ENCODE measurements around the gene SNRNP200.

Gene SNRNP200

GRCh38 chr2:96315400-96316071 is 10.2 kb upstream of the SNRNP200 start:
- peak; percentile 92 for ATAC-seq

GRCh38 chr2:96315005-96315399 is 9.7 kb upstream of the SNRNP200 start:
- no peak for TF ChIP-seq BACH2 (CRISPR knock-in tag; IDR thresholded peaks at IDR 0.05; ENCODE audit: borderline replicate concordance)
- no peak for TF ChIP-seq TCF4 (CRISPR knock-in tag; IDR thresholded peaks at IDR 0.05; ENCODE audit: borderline replicate concordance)
- no peak for TF ChIP-seq ZFP3 (CRISPR knock-in tag; IDR thresholded peaks at IDR 0.05)
- TF ChIP-seq, protein P1, sequence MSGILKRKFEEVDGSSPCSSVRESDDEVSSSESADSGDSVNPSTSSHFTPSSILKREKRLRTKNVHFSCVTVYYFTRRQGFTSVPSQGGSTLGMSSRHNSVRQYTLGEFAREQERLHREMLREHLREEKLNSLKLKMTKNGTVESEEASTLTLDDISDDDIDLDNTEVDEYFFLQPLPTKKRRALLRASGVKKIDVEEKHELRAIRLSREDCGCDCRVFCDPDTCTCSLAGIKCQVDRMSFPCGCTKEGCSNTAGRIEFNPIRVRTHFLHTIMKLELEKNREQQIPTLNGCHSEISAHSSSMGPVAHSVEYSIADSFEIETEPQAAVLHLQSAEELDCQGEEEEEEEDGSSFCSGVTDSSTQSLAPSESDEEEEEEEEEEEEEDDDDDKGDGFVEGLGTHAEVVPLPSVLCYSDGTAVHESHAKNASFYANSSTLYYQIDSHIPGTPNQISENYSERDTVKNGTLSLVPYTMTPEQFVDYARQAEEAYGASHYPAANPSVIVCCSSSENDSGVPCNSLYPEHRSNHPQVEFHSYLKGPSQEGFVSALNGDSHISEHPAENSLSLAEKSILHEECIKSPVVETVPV (CRISPR knock-in tag; IDR thresholded peaks at IDR 0.05): no peak
- no peak for TF ChIP-seq ZNF8 (CRISPR knock-in tag; IDR thresholded peaks at IDR 0.05)
- no peak for TF ChIP-seq RARB (CRISPR knock-in tag; IDR thresholded peaks at IDR 0.05)
- TF ChIP-seq CSDC2 (CRISPR knock-in tag; IDR thresholded peaks at IDR 0.05): no peak
- no peak for TF ChIP-seq ISL1 (CRISPR knock-in tag; IDR thresholded peaks at IDR 0.05)
- no peak for TF ChIP-seq SNAI2 (CRISPR knock-in tag; IDR thresholded peaks at IDR 0.05)
- no peak for TF ChIP-seq ZC3H10 (CRISPR knock-in tag; IDR thresholded peaks at IDR 0.05)
- no peak for TF ChIP-seq ZNF565 (CRISPR knock-in tag; conservative IDR thresholded peaks at IDR 0.05; ENCODE audit: low read depth)
- TF ChIP-seq ZFP30 (CRISPR knock-in tag; IDR thresholded peaks at IDR 0.05): no peak
- TF ChIP-seq GLIS3 (CRISPR knock-in tag; IDR thresholded peaks at IDR 0.05): no peak
- peak; percentile 65 for ATAC-seq

More at GRCh38 chr2:96315400-96316071, 10.2 kb upstream of the SNRNP200 start:
- TF ChIP-seq TOX (CRISPR knock-in tag; IDR thresholded peaks at IDR 0.05; ENCODE audit: borderline replicate concordance) (no peak), ISL1 (CRISPR knock-in tag; IDR thresholded peaks at IDR 0.05) (peak; percentile 53; the same call in 1 of the 2 replicates)

DNA sequence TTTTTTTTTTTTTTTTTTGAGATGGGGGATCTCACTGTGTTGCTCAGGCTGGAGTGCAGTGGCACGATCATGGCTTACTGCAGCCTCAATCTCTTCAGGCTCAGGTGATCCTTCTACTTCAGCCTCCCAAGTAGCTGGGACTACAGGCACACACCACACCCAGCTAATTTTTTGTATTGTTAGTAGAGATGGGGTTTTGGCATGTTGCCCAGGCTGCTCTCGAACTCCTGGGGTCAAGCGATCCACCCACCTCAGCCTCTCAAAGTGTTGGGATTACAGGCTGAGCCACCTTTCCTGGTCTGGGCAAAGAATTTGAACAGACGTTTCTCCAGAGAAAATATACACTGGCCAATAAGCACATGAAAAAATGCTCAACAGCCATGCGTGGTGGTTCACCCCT is 2.9 kb upstream of the SNRNP200 start:
- ATAC-seq: no peak
- TF ChIP-seq ZC3H10 (CRISPR knock-in tag; IDR thresholded peaks at IDR 0.05) (no peak), ESRRG (CRISPR knock-in tag; IDR thresholded peaks at IDR 0.05) (no peak), BACH2 (CRISPR knock-in tag; IDR thresholded peaks at IDR 0.05; ENCODE audit: borderline replicate concordance) (no peak), ZNF70 (CRISPR knock-in tag; IDR thresholded peaks at IDR 0.05) (no peak), OSR1 (CRISPR knock-in tag; IDR thresholded peaks at IDR 0.05) (no peak), CSDC2 (CRISPR knock-in tag; IDR thresholded peaks at IDR 0.05) (no peak), RARB (CRISPR knock-in tag; IDR thresholded peaks at IDR 0.05) (no peak)
- TF ChIP-seq, protein P2, sequence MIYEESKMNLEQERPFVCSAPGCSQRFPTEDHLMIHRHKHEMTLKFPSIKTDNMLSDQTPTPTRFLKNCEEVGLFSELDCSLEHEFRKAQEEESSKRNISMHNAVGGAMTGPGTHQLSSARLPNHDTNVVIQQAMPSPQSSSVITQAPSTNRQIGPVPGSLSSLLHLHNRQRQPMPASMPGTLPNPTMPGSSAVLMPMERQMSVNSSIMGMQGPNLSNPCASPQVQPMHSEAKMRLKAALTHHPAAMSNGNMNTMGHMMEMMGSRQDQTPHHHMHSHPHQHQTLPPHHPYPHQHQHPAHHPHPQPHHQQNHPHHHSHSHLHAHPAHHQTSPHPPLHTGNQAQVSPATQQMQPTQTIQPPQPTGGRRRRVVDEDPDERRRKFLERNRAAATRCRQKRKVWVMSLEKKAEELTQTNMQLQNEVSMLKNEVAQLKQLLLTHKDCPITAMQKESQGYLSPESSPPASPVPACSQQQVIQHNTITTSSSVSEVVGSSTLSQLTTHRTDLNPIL (CRISPR knock-in tag; IDR thresholded peaks at IDR 0.05; ENCODE audit: low read depth): no peak

- ATAC-seq: peak; percentile 3; the same call in 2 of the 3 replicates
- TF ChIP-seq ZFP30 (CRISPR knock-in tag; IDR thresholded peaks at IDR 0.05) (no peak), OSR1 (CRISPR knock-in tag; IDR thresholded peaks at IDR 0.05) (no peak), ZNF70 (CRISPR knock-in tag; IDR thresholded peaks at IDR 0.05) (no peak), ZNF565 (CRISPR knock-in tag; conservative IDR thresholded peaks at IDR 0.05; ENCODE audit: low read depth) (no peak), ARNTL (CRISPR knock-in tag; IDR thresholded peaks at IDR 0.05; ENCODE audit: borderline replicate concordance, low read depth) (no peak), PATZ1 (CRISPR knock-in tag; IDR thresholded peaks at IDR 0.05; ENCODE audit: borderline replicate concordance) (no peak)
Measured at GRCh38 chr2:96306370-96306769, 1.0 kb upstream of the SNRNP200 start.

GRCh38 chr2:96305979-96306308 is 598 bp upstream of the SNRNP200 start:
- peak; percentile 22 for ATAC-seq
- TF ChIP-seq TSHZ2 (CRISPR knock-in tag; IDR thresholded peaks at IDR 0.05): no peak
- no peak for TF ChIP-seq TOX (CRISPR knock-in tag; IDR thresholded peaks at IDR 0.05; ENCODE audit: borderline replicate concordance)
- TF ChIP-seq ZC3H10 (CRISPR knock-in tag; IDR thresholded peaks at IDR 0.05): no peak
- TF ChIP-seq, protein P1 (CRISPR knock-in tag; IDR thresholded peaks at IDR 0.05): no peak
- TF ChIP-seq, protein P3, sequence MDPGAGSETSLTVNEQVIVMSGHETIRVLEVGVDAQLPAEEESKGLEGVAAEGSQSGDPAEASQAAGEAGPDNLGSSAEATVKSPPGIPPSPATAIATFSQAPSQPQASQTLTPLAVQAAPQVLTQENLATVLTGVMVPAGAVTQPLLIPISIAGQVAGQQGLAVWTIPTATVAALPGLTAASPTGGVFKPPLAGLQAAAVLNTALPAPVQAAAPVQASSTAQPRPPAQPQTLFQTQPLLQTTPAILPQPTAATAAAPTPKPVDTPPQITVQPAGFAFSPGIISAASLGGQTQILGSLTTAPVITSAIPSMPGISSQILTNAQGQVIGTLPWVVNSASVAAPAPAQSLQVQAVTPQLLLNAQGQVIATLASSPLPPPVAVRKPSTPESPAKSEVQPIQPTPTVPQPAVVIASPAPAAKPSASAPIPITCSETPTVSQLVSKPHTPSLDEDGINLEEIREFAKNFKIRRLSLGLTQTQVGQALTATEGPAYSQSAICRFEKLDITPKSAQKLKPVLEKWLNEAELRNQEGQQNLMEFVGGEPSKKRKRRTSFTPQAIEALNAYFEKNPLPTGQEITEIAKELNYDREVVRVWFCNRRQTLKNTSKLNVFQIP (CRISPR knock-in tag; IDR thresholded peaks at IDR 0.05; ENCODE audit: borderline replicate concordance, low read depth): no peak
- no peak for TF ChIP-seq TCF4 (CRISPR knock-in tag; IDR thresholded peaks at IDR 0.05; ENCODE audit: borderline replicate concordance)

Measured in SK-N-SH treated with all-trans-retinoic acid at 6 μM for 48 hours (cell line).